HEK293 (cell line): ENCODE data around the gene PYY.

Experiments
- CTCF ChIA-PET: fragments of 350-600 bp; formaldehyde crosslinking; extraction: SDS; loops from one replicate; lab custom pipeline; 2021; ENCODE audit warnings: antibody characterized with exemption; lab: Yijun Ruan, JAX
- POLR2A ChIA-PET: fragments of 300-600 bp; formaldehyde crosslinking; extraction: SDS; loops from one replicate; lab custom pipeline; 2020; ENCODE audit warnings: antibody characterized with exemption, inconsistent platforms; lab: Yijun Ruan, JAX
- H3K27ac ChIP-seq: fragments of 200-500 bp; sonication (Bioruptor generic); 2 replicates; pipeline ENCODE4 v1.5.1; 2014; ENCODE audit warnings: low read depth, low read length, control low read depth, inconsistent platforms; ENCODE audit errors: extremely low read depth
- H3K36me3 ChIP-seq, 2 experiments: fragments of 200-500 bp in 1 of 2; sonication (Bioruptor generic) in 1 of 2; 1 replicate in 1 of 2; 2 replicates in 1 of 2; pipeline ENCODE4 v1.5.1; 2014 to 2017; ENCODE audit warnings: inconsistent platforms in 2 of 2, low read length in 2 of 2; ENCODE audit not compliant: control insufficient read depth in 2 of 2, insufficient read depth in 1 of 2
- H3K4me1 ChIP-seq: fragments of 200-500 bp; sonication (Bioruptor generic); 2 replicates; pipeline ENCODE4 v1.5.1; 2014; ENCODE audit warnings: mild to moderate bottlenecking, low read length, inconsistent platforms; ENCODE audit not compliant: control insufficient read depth, insufficient read depth
- H3K4me3 ChIP-seq: 2 replicates; pipeline ENCODE4 v1.5.1; 2011; ENCODE audit warnings: low read depth, mild to moderate bottlenecking, control low read depth, low read length, moderate library complexity
- H3K9me3 ChIP-seq: fragments of 200-500 bp; sonication (Bioruptor generic); 2 replicates; pipeline ENCODE4 v1.5.1; 2014; ENCODE audit warnings: low read depth, low read length, inconsistent platforms; ENCODE audit not compliant: control insufficient read depth, insufficient read depth
- BCL11A ChIP-seq: fragments of 450-650 bp; formaldehyde crosslinking; IDR thresholded peaks from 2 replicates; pipeline ENCODE4 v1.5.1; 2016; ENCODE audit warnings: low read depth, missing biosample characterization, missing genetic modification characterization
- BCL11B ChIP-seq: fragments of 450-650 bp; formaldehyde crosslinking; IDR thresholded peaks from 2 replicates; pipeline ENCODE4 v1.5.1; 2016; ENCODE audit warnings: low read depth, missing biosample characterization, missing genetic modification characterization
- EGR2 ChIP-seq: fragments of 450-650 bp; formaldehyde crosslinking; IDR thresholded peaks from 2 replicates; pipeline ENCODE4 v1.5.1; 2016; ENCODE audit warnings: low read depth, missing biosample characterization, missing genetic modification characterization
- INSM2 ChIP-seq: fragments of 450-650 bp; formaldehyde crosslinking; IDR thresholded peaks from 2 replicates; pipeline ENCODE4 v1.5.1; 2016; ENCODE audit warnings: missing biosample characterization, missing genetic modification characterization
- KLF1 ChIP-seq: fragments of 450-650 bp; formaldehyde crosslinking; IDR thresholded peaks from 2 replicates; pipeline ENCODE4 v1.5.1; 2016; ENCODE audit warnings: missing biosample characterization, missing genetic modification characterization
- KLF10 ChIP-seq: fragments of 450-650 bp; IDR thresholded peaks from 2 replicates; pipeline ENCODE4 v1.5.1; 2018; ENCODE audit warnings: missing biosample characterization, mild to moderate bottlenecking, missing genetic modification characterization
- KLF7 ChIP-seq: fragments of 450-650 bp; formaldehyde crosslinking; IDR thresholded peaks from 2 replicates; pipeline ENCODE4 v1.5.1; 2016; ENCODE audit warnings: missing biosample characterization, missing genetic modification characterization, borderline replicate concordance
- PRDM6 ChIP-seq: fragments of 450-650 bp; formaldehyde crosslinking; IDR thresholded peaks from 2 replicates; pipeline ENCODE4 v1.5.1; 2017; ENCODE audit warnings: missing biosample characterization, missing genetic modification characterization
- WT1 ChIP-seq: fragments of 450-650 bp; formaldehyde crosslinking; IDR thresholded peaks from 2 replicates; pipeline ENCODE4 v1.5.1; 2016; ENCODE audit warnings: missing biosample characterization, missing genetic modification characterization
- ZBTB48 ChIP-seq: fragments of 450-650 bp; formaldehyde crosslinking; IDR thresholded peaks from 2 replicates; pipeline ENCODE4 v1.5.1; 2016; ENCODE audit warnings: missing biosample characterization, missing genetic modification characterization
- ZFHX2 ChIP-seq: fragments of 450-650 bp; formaldehyde crosslinking; conservative IDR thresholded peaks from 2 replicates; pipeline ENCODE4 v1.5.1; 2016; ENCODE audit warnings: missing biosample characterization, missing genetic modification characterization
- ZFP69B ChIP-seq: fragments of 450-650 bp; formaldehyde crosslinking; IDR thresholded peaks from 2 replicates; pipeline ENCODE4 v1.5.1; 2016; ENCODE audit warnings: missing biosample characterization, missing genetic modification characterization
- ZNF19 ChIP-seq: fragments of 450-650 bp; formaldehyde crosslinking; IDR thresholded peaks from 2 replicates; pipeline ENCODE4; 2016; ENCODE audit warnings: missing biosample characterization, missing genetic modification characterization, low read depth
- ZNF24 ChIP-seq: fragments of 450-650 bp; formaldehyde crosslinking; IDR thresholded peaks from 2 replicates; pipeline ENCODE4 v1.5.1; 2016; ENCODE audit warnings: missing biosample characterization, missing genetic modification characterization
- ZNF280D ChIP-seq: fragments of 450-650 bp; formaldehyde crosslinking; IDR thresholded peaks from 2 replicates; pipeline ENCODE4 v1.5.1; 2016; ENCODE audit warnings: missing biosample characterization, missing genetic modification characterization
- ZNF335 ChIP-seq: fragments of 450-650 bp; formaldehyde crosslinking; conservative IDR thresholded peaks from 2 replicates; pipeline ENCODE4 v1.5.1; 2016; ENCODE audit warnings: missing biosample characterization, missing genetic modification characterization
- ZNF433 ChIP-seq: fragments of 450-650 bp; formaldehyde crosslinking; IDR thresholded peaks from 2 replicates; pipeline ENCODE4 v1.5.1; 2016; ENCODE audit warnings: missing biosample characterization, missing genetic modification characterization, low read depth
- ZNF488 ChIP-seq: fragments of 450-650 bp; formaldehyde crosslinking; IDR thresholded peaks from 2 replicates; pipeline ENCODE4 v1.5.1; 2016; ENCODE audit warnings: missing biosample characterization, missing genetic modification characterization
- ZNF624 ChIP-seq: fragments of 450-650 bp; formaldehyde crosslinking; IDR thresholded peaks from 2 replicates; pipeline ENCODE4 v1.5.1; 2017; ENCODE audit warnings: missing biosample characterization, missing genetic modification characterization
- ZNF830 ChIP-seq: fragments of 450-650 bp; IDR thresholded peaks from 2 replicates; pipeline ENCODE4 v1.5.0; 2018; ENCODE audit warnings: missing biosample characterization, missing genetic modification characterization, low read depth, mild to moderate bottlenecking, moderate library complexity
- ZNF843 ChIP-seq: fragments of 450-650 bp; formaldehyde crosslinking; IDR thresholded peaks from 2 replicates; pipeline ENCODE4 v1.5.1; 2016; ENCODE audit warnings: missing biosample characterization, missing genetic modification characterization

The PYY gene

GRCh38 chr17:43958748-43959352 lies 5.1 kb upstream of the PYY start (continued):
- TF ChIP-seq PRDM6 (tag by site-specific recombination) (peak; percentile 94), INSM2 (peak; percentile 50; the same call in 1 of the 2 replicates)
- TF ChIP-seq, all 188 proteins: peak for 7

- Histone ChIP-seq H3K27ac (no peak overlapping the region), H3K9me3 (no peaks in the 10 kb centered on the region), H3K4me1 (peaks cover 7% of the 10 kb centered on the region), H3K36me3 (no peaks in the 10 kb centered on the region), H3K4me3 (no peak overlapping the region)
- ChIA-PET POLR2A (interaction anchor here (0.7 kb wide), 1 partner anchor 291 kb away, joined by 4 read pairs; no protein-coding TSS in a partner anchor), CTCF (interaction anchor here (0.6 to 6.9 kb wide), 3 partner anchors 12 to 758 kb away, joined by 3 to 56 read pairs (median 3); no protein-coding TSS in a partner anchor)
- no peak for TF ChIP-seq ZNF488 (tag by site-specific recombination)
- TF ChIP-seq EGR2 (tag by site-specific recombination): peak; percentile 36; the same call in 1 of the 2 replicates
- TF ChIP-seq ZFHX2: peak; percentile 39; the same call in 1 of the 2 replicates
- TF ChIP-seq ZNF433 (tag by site-specific recombination): no peak
Observed at GRCh38 chr17:43956222-43956621, 2.5 kb upstream of the PYY start.

GRCh38 chr17:43952724-43953666 lies 745 bp downstream of the PYY start:
- ChIA-PET CTCF (interaction anchor here (6.9 kb wide), 1 partner anchor 9 kb away, joined by 56 read pairs; no protein-coding TSS in a partner anchor), POLR2A (no interaction called here)
- H3K4me3 ChIP-seq: no peak overlapping the region
- H3K36me3 ChIP-seq: no peaks in the 10 kb centered on the region
- no peak overlapping the region for H3K27ac ChIP-seq
- no peaks in the 10 kb centered on the region for H3K9me3 ChIP-seq
- no peaks in the 10 kb centered on the region; the same call in 1 of the 2 replicates for H3K4me1 ChIP-seq
- TF ChIP-seq ZNF624: no peak
- no peak for TF ChIP-seq WT1 (tag by site-specific recombination)
- TF ChIP-seq KLF7 (tag by site-specific recombination): no peak
- TF ChIP-seq KLF10 (tag by site-specific recombination): no peak
- TF ChIP-seq ZNF335 (tag by site-specific recombination): no peak
- TF ChIP-seq ZNF830 (tag by site-specific recombination): no peak
- TF ChIP-seq ZNF843 (tag by site-specific recombination): no peak
- no peak for TF ChIP-seq ZBTB48
- TF ChIP-seq BCL11B: 0 out of 2 replicates have a peak, but pooled peaks have one; percentile 48
- 0 out of 2 replicates have a peak, but pooled peaks have one; percentile 28 for TF ChIP-seq BCL11A (tag by site-specific recombination)
- TF ChIP-seq ZNF280D: no peak
- TF ChIP-seq ZFP69B (tag by site-specific recombination): no peak
- no peak for TF ChIP-seq ZNF24 (tag by site-specific recombination)
- TF ChIP-seq ZNF19 (tag by site-specific recombination): no peak
- peak; percentile 82 for TF ChIP-seq KLF1 (tag by site-specific recombination)
